IMR-90 (cell line): ENCODE measurements around the gene TRMT11. TPM values are rescaled to one million over a fixed set of nuclear protein-coding genes. Genes with fewer than 3 reads are reported as not detected.

ENCODE experiments used
- ATAC-seq: fragments of 200-7000 bp; cut with Tn5 transposase; 2 replicates; pipeline ENCODE4 v1.9.1; 2020; ENCODE audit warnings: low read depth, mild to moderate bottlenecking, moderate library complexity
- BruUV-seq: library from RNA; stranded (reverse); fragments of 400-500 nt; replicated peaks from 2 replicates; lab custom pipeline; 2021; lab: Mats Ljungman, UMichigan
- CTCF ChIA-PET: fragments of 300-600 bp; formaldehyde crosslinking; extraction: SDS; loops from one replicate; lab custom pipeline; 2021; ENCODE audit warnings: antibody characterized with exemption; lab: Yijun Ruan, JAX
- POLR2A ChIA-PET: fragments of 300-600 bp; sonication (Branson Sonifier 250); formaldehyde crosslinking; loops from one replicate; lab custom pipeline; 2022; ENCODE audit warnings: antibody characterized with exemption; ENCODE audit not compliant: unreplicated experiment; lab: Charles Lee
- DNase-seq: peaks from one replicate; pipeline ENCODE4 v3.0.0; 2013
- H2AFZ ChIP-seq: replicated peaks from 2 replicates; pipeline ENCODE3; 2013; ENCODE audit warnings: low read length, mild to moderate bottlenecking; ENCODE audit not compliant: poor library complexity
- H2AK5ac ChIP-seq: 2 replicates; pipeline ENCODE4 v1.6.1; 2013; ENCODE audit warnings: low read depth, low read length, inconsistent platforms
- H2AK9ac ChIP-seq: replicated peaks from 2 replicates; pipeline ENCODE3; 2013; ENCODE audit warnings: mild to moderate bottlenecking, low read depth, low read length, moderate library complexity; ENCODE audit not compliant: poor library complexity
- H2BK120ac ChIP-seq: 2 replicates; pipeline ENCODE4 v1.6.1; 2013; ENCODE audit warnings: low read depth, low read length, inconsistent platforms
- H2BK15ac ChIP-seq: 3 replicates; pipeline ENCODE4 v1.6.1; 2013; ENCODE audit warnings: low read depth, low read length, inconsistent platforms
- H2BK20ac ChIP-seq: 2 replicates; pipeline ENCODE4 v1.6.1; 2013; ENCODE audit warnings: low read depth, mild to moderate bottlenecking, inconsistent platforms, low read length, moderate library complexity
- H2BK5ac ChIP-seq: 2 replicates; pipeline ENCODE4 v1.6.1; 2013; ENCODE audit warnings: mild to moderate bottlenecking, low read depth, low read length, inconsistent platforms; ENCODE audit not compliant: poor library complexity, severe bottlenecking
- H3K14ac ChIP-seq: replicated peaks from 2 replicates; pipeline ENCODE4 v1.6.1; 2013; ENCODE audit warnings: low read depth, low read length, inconsistent platforms
- H3K18ac ChIP-seq: 2 replicates; pipeline ENCODE4 v1.6.1; 2013; ENCODE audit warnings: low read depth, low read length, control low read depth
- H3K23ac ChIP-seq: 2 replicates; pipeline ENCODE4 v1.6.1; 2013; ENCODE audit warnings: low read depth, low read length, inconsistent platforms
- H3K27ac ChIP-seq: 2 replicates; pipeline ENCODE4 v1.5.1; 2013; ENCODE audit warnings: mild to moderate bottlenecking, control low read depth, low read length; ENCODE audit not compliant: insufficient read depth
- H3K27me3 ChIP-seq: 2 replicates; pipeline ENCODE4 v1.6.1; 2013; ENCODE audit warnings: low read length; ENCODE audit not compliant: control insufficient read depth, insufficient read depth
- H3K36me3 ChIP-seq: 2 replicates; pipeline ENCODE4 v1.6.1; 2013; ENCODE audit warnings: low read length, mixed read lengths; ENCODE audit not compliant: control insufficient read depth, insufficient read depth
- H3K4ac ChIP-seq: 2 replicates; pipeline ENCODE4 v1.6.1; 2013; ENCODE audit warnings: low read depth, low read length, inconsistent platforms
- H3K4me1 ChIP-seq: 2 replicates; pipeline ENCODE4 v1.6.1; 2013; ENCODE audit warnings: low read length, mixed read lengths; ENCODE audit not compliant: control insufficient read depth, insufficient read depth
- H3K4me2 ChIP-seq: 2 replicates; pipeline ENCODE4 v1.6.1; 2013; ENCODE audit warnings: low read depth, mild to moderate bottlenecking, control low read depth, low read length, moderate library complexity
- H3K4me3 ChIP-seq: 2 replicates; pipeline ENCODE4 v1.5.1; 2013; ENCODE audit warnings: low read depth, mild to moderate bottlenecking, control low read depth, low read length, moderate library complexity; ENCODE audit not compliant: insufficient read depth
- H3K56ac ChIP-seq: 2 replicates; pipeline ENCODE4 v1.6.1; 2013; ENCODE audit warnings: low read length, inconsistent platforms; ENCODE audit not compliant: insufficient read depth; ENCODE audit errors: extremely low read depth
- H3K79me1 ChIP-seq, 2 experiments: 2 replicates each; pipeline ENCODE4 v1.6.1; 2013; ENCODE audit warnings: low read length in 2 of 2, inconsistent platforms in 1 of 2, low read depth in 1 of 2
- H3K9ac ChIP-seq: 2 replicates; pipeline ENCODE4 v1.6.1; 2013; ENCODE audit warnings: low read depth, low read length, control low read depth
- H3K9me1 ChIP-seq: 2 replicates; pipeline ENCODE4 v1.6.1; 2013; ENCODE audit warnings: low read length, inconsistent platforms; ENCODE audit not compliant: insufficient read depth
- H3K9me3 ChIP-seq: 2 replicates; pipeline ENCODE4 v1.6.1; 2013; ENCODE audit warnings: low read length; ENCODE audit not compliant: control insufficient read depth, insufficient read depth
- H4K20me1 ChIP-seq: 2 replicates; pipeline ENCODE4 v1.6.1; 2013; ENCODE audit warnings: low read length, inconsistent platforms; ENCODE audit not compliant: insufficient read depth
- H4K5ac ChIP-seq: 2 replicates; pipeline ENCODE4 v1.6.1; 2013; ENCODE audit warnings: mild to moderate bottlenecking, low read depth, low read length, control low read depth
- H4K8ac ChIP-seq, 2 experiments: 2 replicates each; pipeline ENCODE4 v1.6.1; 2013; ENCODE audit warnings: low read depth in 2 of 2, low read length in 2 of 2, control low read depth in 1 of 2, inconsistent platforms in 1 of 2
- H4K91ac ChIP-seq: 2 replicates; pipeline ENCODE4 v1.6.1; 2013; ENCODE audit warnings: low read depth, low read length, inconsistent platforms; ENCODE audit not compliant: insufficient read depth
- CTCF ChIP-seq: conservative IDR thresholded peaks from 2 replicates; pipeline ENCODE4 v1.5.1; 2012; ENCODE audit warnings: mild to moderate bottlenecking, low read depth, low read length, improper control_type of control experiment
- RAD21 ChIP-seq: IDR thresholded peaks from 2 replicates; pipeline ENCODE4 v1.6.1; 2012; ENCODE audit warnings: low read length, improper control_type of control experiment
- RCOR1 ChIP-seq: IDR thresholded peaks from 2 replicates; pipeline ENCODE4 v1.6.1; 2012; ENCODE audit warnings: mild to moderate bottlenecking, low read length, improper control_type of control experiment; ENCODE audit not compliant: insufficient replicate concordance
- WGBS, 2 experiments: methylation state at CpG; one replicate each; pipeline versions ENCODE4 v1.1.5 to v1.1.7; 2013; ENCODE audit warnings: missing lambda C conversion rate in 2 of 2; ENCODE audit not compliant: insufficient read length in 1 of 2; ENCODE audit errors: extremely low coverage in 2 of 2; 5-methylcytosine and 5-hydroxymethylcytosine counted together
- dilution Hi-C: fragments of 300-500 bp; cut with HindIII; formaldehyde crosslinking; loops from one replicate; pipeline ENCODE4 v1.14.3; 2018; ENCODE audit warnings: low sequenced_read_pairs; ENCODE audit not compliant: unreplicated experiment
- in situ Hi-C: fragments of 300-500 bp; cut with MboI; formaldehyde crosslinking; loops from 3 replicates; pipeline ENCODE4 v1.14.3; 2019; ENCODE audit warnings: low sequenced_read_pairs, inconsistent platforms, mixed read lengths
- intact Hi-C: fragments of 100-400 bp; cut with micrococcal nuclease; formaldehyde crosslinking; loops from 2 replicates; pipeline ENCODE4 v1.10.0; 2022
- polyA plus RNA-seq, 3 experiments: library from polyadenylated mRNA; depleted of rRNA; stranded (reverse); fragments of >200 nt; gene quantifications; 2 replicates each; pipeline ENCODE4 v1.2.3, GENCODE V29; 2012; ENCODE audit warnings: low replicate concordance in 1 of 3
- total RNA-seq: library from RNA; depleted of rRNA; stranded (reverse); fragments of >200 nt; gene quantifications from 2 replicates; pipeline ENCODE4 v1.2.3, GENCODE V29; 2012

The TRMT11 gene
- total and polyA plus RNA-seq, 2 of the 4 experiments (the other 2 are of a cell fraction) = 14.3 to 19.0 TPM

GRCh38 chr6:125952764-125953501 is 33.4 kb upstream of the TRMT11 start (continued):
- peak; percentile 62 for TF ChIP-seq CTCF

GRCh38 chr6:125953502-125953875 is 32.9 kb upstream of the TRMT11 start:
- Histone ChIP-seq H3K4ac (no peak overlapping the region), H4K5ac (no peak overlapping the region), H2AK5ac (no peak overlapping the region), H2AK9ac (no peak overlapping the region), H2BK120ac (no peak overlapping the region), H3K18ac (no peak overlapping the region), H3K27ac (no peak overlapping the region), H3K4me2 (no peak overlapping the region), H2AFZ (peak overlapping the region; percentile 14), H3K9ac (no peak overlapping the region), H3K9me1 (0 out of 2 replicates have a peak, but pooled peaks cover 4% of the 10 kb centered on the region), H3K36me3 (no peaks in the 10 kb centered on the region), H3K9me3 (no peaks in the 10 kb centered on the region), H3K4me1 (peaks cover 4% of the 10 kb centered on the region), H4K8ac (no peak overlapping the region), H3K23ac (no peak overlapping the region), H4K20me1 (no peaks in the 10 kb centered on the region), H2BK20ac (no peak overlapping the region), H3K14ac (no peak overlapping the region), H3K4me3 (no peak overlapping the region), H2BK5ac (no peak overlapping the region), H4K91ac (no peak overlapping the region), H3K27me3 (no peaks in the 10 kb centered on the region), H3K79me1 (peaks cover under 1 to 18% of the 10 kb centered on the region in 2 experiments; a peak in 3 of 4 replicates), H3K56ac (no peak overlapping the region), H2BK15ac (no peak overlapping the region)
- TF ChIP-seq RCOR1 (no peak), RAD21 (0 out of 2 replicates have a peak, but pooled peaks have one; percentile 17), CTCF (peak; percentile 28)
- intact Hi-C loops = no loop called here
- WGBS, 2 experiments = 97% methylated on average over 6 of the region's 11 CpGs; no CpG with 5 or more reads in 1 of the 2 experiments
- DNase-seq = no peak
- in situ Hi-C loops = no loop called here
- ChIA-PET POLR2A (no interaction called here), CTCF (interaction anchor here (0.5 to 2.4 kb wide), 5 partner anchors 10 to 162 kb away, joined by 3 to 14 read pairs (median 5); no protein-coding TSS in a partner anchor)
- no peak for ATAC-seq
- dilution Hi-C loops = no loop called here
- no TSS peak for BruUV-seq
